Activated T-cell treated with anti-CD3 and anti-CD28 coated beads, Interleukin-2, amount 50 U/mL, for 4 hours (primary cell): ENCODE measurements around the gene CEP85. TPM values are rescaled to one million over a fixed set of nuclear protein-coding genes. Genes with fewer than 3 reads are reported as not detected.
"Not testable (repeated sequence)": the region's sequence is repeated elsewhere in the genome, so short reads cannot be mapped to it uniquely, and the experiment has no call there.

ENCODE experiments used
- ATAC-seq, 2 donors: fragments of 200-7000 bp; cut with Tn5 transposase; one replicate each; pipeline ENCODE4 v1.10.0; 2021
- DNase-seq: peaks from one replicate; pipeline ENCODE4 v3.0.0-alpha.2; 2020
- H3K27me3 Mint-ChIP-seq: one replicate; pipeline ENCODE4 v1.8.0; 2021; ENCODE audit warnings: low read depth, mixed read lengths
- H3K36me3 Mint-ChIP-seq: one replicate; pipeline ENCODE4 v1.8.0; 2022; ENCODE audit warnings: mixed read lengths; ENCODE audit not compliant: insufficient read depth
- H3K4me1 Mint-ChIP-seq: one replicate; pipeline ENCODE4 v1.8.0; 2021; ENCODE audit warnings: low read depth, mixed read lengths
- H3K4me3 Mint-ChIP-seq: one replicate; pipeline ENCODE4 v1.8.0; 2021; ENCODE audit warnings: mild to moderate bottlenecking, moderate library complexity, mixed read lengths
- H3K9me3 Mint-ChIP-seq: one replicate; pipeline ENCODE4 v1.8.0; 2021; ENCODE audit warnings: mixed read lengths
- total RNA-seq, 3 donors: library from RNA; stranded (reverse); gene quantifications; one replicate each; pipeline ENCODE4 v1.2.1, GENCODE V29; 2021

CEP85 gene
- total RNA-seq, 3 donors from 2014 or later, result 25.5 to 28.7 (median 25.7) TPM

GRCh38 chr1:26287033-26287711, 53.2 kb downstream of the CEP85 start:
- ATAC-seq (peak; percentile 9), DNase-seq (no peak)
- H3K4me1 Mint-ChIP-seq, result peaks cover 99% of the 10 kb centered on the region
- peak overlapping the region; percentile 34 for H3K4me3 Mint-ChIP-seq
- H3K27me3 Mint-ChIP-seq, result no peaks in the 10 kb centered on the region
- H3K9me3 Mint-ChIP-seq, result no peaks in the 10 kb centered on the region
- peaks cover 15% of the 10 kb centered on the region for H3K36me3 Mint-ChIP-seq

- peak overlapping the region; percentile 34 for H3K4me3 Mint-ChIP-seq
- H3K36me3 Mint-ChIP-seq, result peaks cover 10% of the 10 kb centered on the region
- H3K4me1 Mint-ChIP-seq, result peaks cover 93% of the 10 kb centered on the region
- no peaks in the 10 kb centered on the region for H3K27me3 Mint-ChIP-seq
- no peaks in the 10 kb centered on the region for H3K9me3 Mint-ChIP-seq
- DNase-seq, result no peak
- ATAC-seq, result no peak
Observed at GRCh38 chr1:26287811-26288210, 53.8 kb downstream of the CEP85 start.

DNA sequence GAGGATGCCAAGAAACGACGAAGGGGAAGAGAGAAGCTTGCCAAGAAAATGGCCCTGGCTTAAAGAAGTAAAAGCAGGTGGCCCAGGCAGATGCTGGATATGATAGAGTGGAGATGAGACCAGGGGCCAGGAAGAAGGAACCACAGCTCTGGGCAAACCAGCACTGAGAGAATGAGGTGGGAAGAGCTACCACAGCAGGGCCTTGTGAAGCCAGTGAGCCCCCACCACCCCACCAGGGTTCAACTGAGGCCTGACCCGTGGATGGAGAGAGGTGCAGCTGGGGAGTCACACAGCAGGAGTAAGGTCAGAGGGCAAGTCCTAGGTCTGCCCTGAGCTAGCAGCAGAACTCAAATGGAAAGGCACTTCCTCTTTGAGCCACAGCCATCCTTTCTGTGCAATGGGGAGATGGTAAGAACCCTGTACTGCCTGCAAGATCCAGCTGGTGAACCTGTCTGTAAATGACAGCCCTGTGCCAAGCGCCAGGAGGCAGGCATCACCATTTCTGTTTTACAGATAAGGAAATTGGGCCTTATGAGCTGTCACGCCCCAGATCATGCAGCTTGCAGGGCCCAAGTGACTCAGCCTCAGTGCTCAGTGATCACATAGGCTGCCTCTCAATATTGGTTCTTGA, 54.4 kb downstream of the CEP85 start:
- DNase-seq (peak; percentile 70), ATAC-seq (peak; percentile 60 to 69)
- Mint-ChIP-seq H3K36me3 (peaks cover 7% of the 10 kb centered on the region), H3K27me3 (no peaks in the 10 kb centered on the region), H3K9me3 (no peaks in the 10 kb centered on the region), H3K4me1 (peaks cover 90% of the 10 kb centered on the region), H3K4me3 (no peak overlapping the region)

- H3K36me3 Mint-ChIP-seq, result peaks cover 5% of the 10 kb centered on the region
- H3K9me3 Mint-ChIP-seq, result no peaks in the 10 kb centered on the region
- no peak for ATAC-seq
- no peaks in the 10 kb centered on the region for H3K27me3 Mint-ChIP-seq
- DNase-seq, result no peak
- peaks cover 82% of the 10 kb centered on the region for H3K4me1 Mint-ChIP-seq
- no peak overlapping the region for H3K4me3 Mint-ChIP-seq
Observed at GRCh38 chr1:26289158-26290059, 55.4 kb downstream of the CEP85 start.

GRCh38 chr1:26290122-26290881, 56.3 kb downstream of the CEP85 start:
- H3K4me3 Mint-ChIP-seq, result no peak overlapping the region
- peaks cover 76% of the 10 kb centered on the region for H3K4me1 Mint-ChIP-seq
- no peaks in the 10 kb centered on the region for H3K27me3 Mint-ChIP-seq
- DNase-seq, result no peak
- no peaks in the 10 kb centered on the region for H3K9me3 Mint-ChIP-seq
- ATAC-seq, result no peak
- H3K36me3 Mint-ChIP-seq, result peaks cover 2% of the 10 kb centered on the region

DNA sequence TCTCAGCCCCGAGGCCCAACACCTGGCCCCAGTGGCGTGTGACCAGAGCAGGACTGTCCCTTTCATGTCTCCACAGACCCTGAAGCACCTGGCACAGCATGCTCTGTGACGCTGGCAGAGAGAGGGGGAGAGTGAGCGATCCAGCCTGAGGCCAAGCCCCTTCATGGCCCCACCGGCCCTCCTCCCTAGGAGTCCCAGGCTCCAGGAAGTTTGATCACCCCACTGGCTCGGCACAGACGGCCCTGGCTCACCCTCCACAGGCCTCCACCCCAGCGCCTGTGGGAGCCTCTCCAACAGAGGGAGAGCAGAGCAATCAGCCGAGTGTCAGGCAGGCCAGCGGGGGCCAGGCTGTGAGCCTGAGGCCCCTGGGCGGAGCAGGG, 56.9 kb downstream of the CEP85 start:
- H3K4me1 Mint-ChIP-seq, result peaks cover 73% of the 10 kb centered on the region
- H3K4me3 Mint-ChIP-seq, result no peak overlapping the region
- H3K27me3 Mint-ChIP-seq, result no peaks in the 10 kb centered on the region
- no peak for ATAC-seq
- H3K9me3 Mint-ChIP-seq, result no peaks in the 10 kb centered on the region
- DNase-seq, result no peak
- H3K36me3 Mint-ChIP-seq, result peaks cover 4% of the 10 kb centered on the region

- Mint-ChIP-seq H3K4me1 (peaks cover 68% of the 10 kb centered on the region), H3K27me3 (no peaks in the 10 kb centered on the region), H3K4me3 (no peak overlapping the region), H3K36me3 (peaks cover 7% of the 10 kb centered on the region), H3K9me3 (no peaks in the 10 kb centered on the region)
- ATAC-seq (no peak), DNase-seq (no peak)
Observed at GRCh38 chr1:26291433-26291832, 57.4 kb downstream of the CEP85 start.

GRCh38 chr1:26291939-26292338, 57.9 kb downstream of the CEP85 start:
- no peaks in the 10 kb centered on the region for H3K9me3 Mint-ChIP-seq
- no peak overlapping the region for H3K4me3 Mint-ChIP-seq
- DNase-seq (no peak), ATAC-seq (no peak)
- peaks cover 64% of the 10 kb centered on the region for H3K4me1 Mint-ChIP-seq
- H3K27me3 Mint-ChIP-seq, result no peaks in the 10 kb centered on the region
- peaks cover 7% of the 10 kb centered on the region for H3K36me3 Mint-ChIP-seq

- peaks cover 56% of the 10 kb centered on the region for H3K4me1 Mint-ChIP-seq
- not testable (repeated sequence) for DNase-seq, H3K27me3 Mint-ChIP-seq, H3K4me3 Mint-ChIP-seq, H3K36me3 Mint-ChIP-seq, ATAC-seq, H3K9me3 Mint-ChIP-seq
Observed at GRCh38 chr1:26292735-26293134, 58.7 kb downstream of the CEP85 start.

DNA sequence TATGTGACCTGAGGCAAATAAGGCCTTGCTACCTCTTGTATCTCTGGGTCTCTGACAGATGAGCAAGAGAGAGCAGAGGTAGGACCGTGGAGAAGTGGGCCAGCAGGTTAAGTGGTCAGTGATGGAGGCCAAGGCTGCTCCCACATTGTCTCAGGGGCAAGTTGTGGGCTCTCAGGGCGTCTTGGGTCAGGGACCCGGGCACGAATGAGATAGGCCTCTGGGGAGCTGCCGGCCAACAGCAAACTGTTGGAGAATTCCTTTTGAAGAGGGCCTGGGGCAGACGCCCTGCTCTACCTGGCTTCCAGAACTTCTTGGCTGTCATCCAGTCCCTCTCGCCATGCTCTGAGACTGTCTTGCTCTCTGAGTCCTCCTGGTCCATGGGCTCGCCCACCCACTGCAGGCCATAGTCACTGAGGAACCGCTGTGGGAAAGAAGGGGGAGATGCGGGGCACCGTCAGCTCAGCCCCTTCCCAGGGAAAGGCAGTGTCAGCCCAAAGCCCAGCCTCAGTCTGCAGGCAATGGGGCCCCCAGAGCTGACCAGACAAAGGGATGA, 60.0 kb downstream of the CEP85 start:
- Mint-ChIP-seq H3K4me3 (no peak overlapping the region), H3K36me3 (peaks cover 7% of the 10 kb centered on the region), H3K4me1 (peaks cover 43% of the 10 kb centered on the region), H3K9me3 (no peaks in the 10 kb centered on the region), H3K27me3 (no peaks in the 10 kb centered on the region)
- no peak for DNase-seq
- ATAC-seq, result no peak

DNA sequence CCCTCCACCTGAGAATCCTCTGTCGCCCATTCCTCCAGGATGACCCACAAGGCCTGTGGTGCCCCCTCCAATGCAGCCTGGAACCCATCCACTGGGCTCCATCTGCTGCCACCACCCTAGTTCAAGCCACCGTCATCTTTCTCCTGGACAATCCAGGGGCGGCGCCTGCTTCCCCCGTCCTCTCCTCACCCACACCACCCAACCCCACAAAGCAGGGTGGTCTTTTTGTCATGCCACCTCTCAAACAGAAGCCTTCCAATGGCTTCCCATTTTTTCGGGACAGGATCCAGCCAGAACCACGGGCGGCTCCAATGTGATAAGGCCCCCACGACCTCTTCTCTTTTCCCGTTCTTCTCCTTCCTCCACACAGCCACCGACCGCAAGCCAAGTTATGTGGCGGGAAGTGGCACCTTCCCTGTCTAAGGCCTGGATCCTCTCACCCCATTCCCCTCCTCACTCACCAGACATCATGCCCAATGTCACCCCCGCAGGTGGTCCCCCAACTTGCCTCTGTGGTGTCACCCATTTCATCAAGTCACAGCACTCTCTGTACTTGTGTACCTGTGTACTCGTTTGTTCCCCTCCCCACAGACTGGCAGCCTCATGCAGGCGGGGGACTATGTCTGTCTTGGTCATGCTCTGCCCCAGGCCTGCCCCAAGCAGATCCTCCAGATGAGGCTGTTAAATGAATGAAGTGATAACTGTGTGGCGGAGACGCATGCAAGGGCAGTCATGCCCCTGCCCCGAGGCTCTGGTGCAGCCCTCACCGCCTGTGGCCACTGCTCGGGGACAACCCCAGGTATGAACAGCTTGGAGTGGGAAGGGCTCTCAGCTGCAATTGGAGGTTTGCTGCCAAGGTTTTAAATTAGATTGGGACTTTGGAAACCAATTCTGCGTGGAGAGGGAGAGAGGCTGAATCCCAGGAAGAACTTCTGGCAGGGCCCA, 61.5 kb downstream of the CEP85 start:
- peaks cover 28% of the 10 kb centered on the region for H3K4me1 Mint-ChIP-seq
- H3K9me3 Mint-ChIP-seq, result no peaks in the 10 kb centered on the region

DNA sequence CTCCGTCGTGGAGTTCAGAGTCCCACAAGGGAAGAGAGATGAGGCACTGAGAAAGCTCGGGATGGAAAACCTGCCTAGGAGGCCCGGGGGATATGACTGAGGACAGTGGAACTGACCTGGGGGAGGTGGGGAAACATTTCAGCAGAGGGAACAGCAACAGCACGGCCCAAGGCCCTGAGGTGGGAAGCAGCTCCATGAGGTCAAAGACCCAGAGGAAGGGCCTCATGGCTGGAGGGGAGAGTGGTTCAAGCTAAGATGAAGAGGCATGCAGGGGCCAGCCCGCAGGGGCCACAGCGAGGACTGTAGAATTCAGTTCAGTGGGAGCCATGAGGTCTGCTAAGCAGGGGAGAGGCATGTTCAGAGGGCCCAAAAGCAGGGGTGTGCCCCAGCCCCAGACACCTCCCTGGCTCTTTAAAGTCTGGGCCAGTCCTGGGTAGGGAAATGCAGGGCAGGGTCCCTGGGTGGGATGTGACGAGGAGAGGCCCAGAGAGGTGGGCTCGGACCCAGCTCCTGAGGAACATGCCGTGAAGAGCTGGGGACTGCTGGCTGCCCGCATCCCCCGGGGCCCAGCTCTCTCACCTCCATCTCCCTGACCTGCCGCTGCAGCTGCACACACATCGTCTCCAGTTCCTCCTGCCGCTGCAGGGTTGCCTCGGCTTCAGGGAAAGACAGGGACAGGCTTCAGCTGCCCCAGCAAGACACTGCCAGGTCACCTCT, 62.5 kb downstream of the CEP85 start:
- Mint-ChIP-seq H3K36me3 (peaks cover 7% of the 10 kb centered on the region), H3K4me1 (peaks cover 18% of the 10 kb centered on the region), H3K9me3 (no peaks in the 10 kb centered on the region), H3K4me3 (no peak overlapping the region), H3K27me3 (no peaks in the 10 kb centered on the region)
- ATAC-seq, result no peak
- no peak for DNase-seq

More for the DNA sequence above, 61.5 kb downstream of the CEP85 start:
- peaks cover 7% of the 10 kb centered on the region for H3K36me3 Mint-ChIP-seq
- ATAC-seq (no peak), DNase-seq (no peak)
- no peaks in the 10 kb centered on the region for H3K27me3 Mint-ChIP-seq
- no peak overlapping the region for H3K4me3 Mint-ChIP-seq
